HUES48 (cell line): Measurements from ENCODE around the gene NEB.

ENCODE experiments used
- H3K27ac ChIP-seq: one replicate; pipeline ENCODE4 v1.7.0; 2013; ENCODE audit warnings: low read depth, low read length, inconsistent platforms
- H3K27me3 ChIP-seq: 2 replicates; pipeline ENCODE4 v1.6.1; 2013; ENCODE audit warnings: mild to moderate bottlenecking, low read length; ENCODE audit not compliant: control insufficient read depth, insufficient read depth
- H3K36me3 ChIP-seq: 2 replicates; pipeline ENCODE4 v1.6.1; 2013; ENCODE audit warnings: low read length; ENCODE audit not compliant: control insufficient read depth, insufficient read depth
- H3K4me1 ChIP-seq: 2 replicates; pipeline ENCODE4 v1.6.1; 2013; ENCODE audit warnings: mild to moderate bottlenecking, low read length; ENCODE audit not compliant: control insufficient read depth, insufficient read depth
- H3K4me3 ChIP-seq: 2 replicates; pipeline ENCODE4 v1.5.1; 2013; ENCODE audit warnings: mild to moderate bottlenecking, low read depth, low read length
- H3K9ac ChIP-seq: 2 replicates; pipeline ENCODE4 v1.6.1; 2013; ENCODE audit warnings: mild to moderate bottlenecking, low read depth, low read length, moderate library complexity
- H3K9me3 ChIP-seq: 2 replicates; pipeline ENCODE4 v1.6.1; 2013; ENCODE audit warnings: low read length; ENCODE audit not compliant: control insufficient read depth, insufficient read depth

The NEB gene, protein sequence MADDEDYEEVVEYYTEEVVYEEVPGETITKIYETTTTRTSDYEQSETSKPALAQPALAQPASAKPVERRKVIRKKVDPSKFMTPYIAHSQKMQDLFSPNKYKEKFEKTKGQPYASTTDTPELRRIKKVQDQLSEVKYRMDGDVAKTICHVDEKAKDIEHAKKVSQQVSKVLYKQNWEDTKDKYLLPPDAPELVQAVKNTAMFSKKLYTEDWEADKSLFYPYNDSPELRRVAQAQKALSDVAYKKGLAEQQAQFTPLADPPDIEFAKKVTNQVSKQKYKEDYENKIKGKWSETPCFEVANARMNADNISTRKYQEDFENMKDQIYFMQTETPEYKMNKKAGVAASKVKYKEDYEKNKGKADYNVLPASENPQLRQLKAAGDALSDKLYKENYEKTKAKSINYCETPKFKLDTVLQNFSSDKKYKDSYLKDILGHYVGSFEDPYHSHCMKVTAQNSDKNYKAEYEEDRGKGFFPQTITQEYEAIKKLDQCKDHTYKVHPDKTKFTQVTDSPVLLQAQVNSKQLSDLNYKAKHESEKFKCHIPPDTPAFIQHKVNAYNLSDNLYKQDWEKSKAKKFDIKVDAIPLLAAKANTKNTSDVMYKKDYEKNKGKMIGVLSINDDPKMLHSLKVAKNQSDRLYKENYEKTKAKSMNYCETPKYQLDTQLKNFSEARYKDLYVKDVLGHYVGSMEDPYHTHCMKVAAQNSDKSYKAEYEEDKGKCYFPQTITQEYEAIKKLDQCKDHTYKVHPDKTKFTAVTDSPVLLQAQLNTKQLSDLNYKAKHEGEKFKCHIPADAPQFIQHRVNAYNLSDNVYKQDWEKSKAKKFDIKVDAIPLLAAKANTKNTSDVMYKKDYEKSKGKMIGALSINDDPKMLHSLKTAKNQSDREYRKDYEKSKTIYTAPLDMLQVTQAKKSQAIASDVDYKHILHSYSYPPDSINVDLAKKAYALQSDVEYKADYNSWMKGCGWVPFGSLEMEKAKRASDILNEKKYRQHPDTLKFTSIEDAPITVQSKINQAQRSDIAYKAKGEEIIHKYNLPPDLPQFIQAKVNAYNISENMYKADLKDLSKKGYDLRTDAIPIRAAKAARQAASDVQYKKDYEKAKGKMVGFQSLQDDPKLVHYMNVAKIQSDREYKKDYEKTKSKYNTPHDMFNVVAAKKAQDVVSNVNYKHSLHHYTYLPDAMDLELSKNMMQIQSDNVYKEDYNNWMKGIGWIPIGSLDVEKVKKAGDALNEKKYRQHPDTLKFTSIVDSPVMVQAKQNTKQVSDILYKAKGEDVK (N-terminal part only)

DNA sequence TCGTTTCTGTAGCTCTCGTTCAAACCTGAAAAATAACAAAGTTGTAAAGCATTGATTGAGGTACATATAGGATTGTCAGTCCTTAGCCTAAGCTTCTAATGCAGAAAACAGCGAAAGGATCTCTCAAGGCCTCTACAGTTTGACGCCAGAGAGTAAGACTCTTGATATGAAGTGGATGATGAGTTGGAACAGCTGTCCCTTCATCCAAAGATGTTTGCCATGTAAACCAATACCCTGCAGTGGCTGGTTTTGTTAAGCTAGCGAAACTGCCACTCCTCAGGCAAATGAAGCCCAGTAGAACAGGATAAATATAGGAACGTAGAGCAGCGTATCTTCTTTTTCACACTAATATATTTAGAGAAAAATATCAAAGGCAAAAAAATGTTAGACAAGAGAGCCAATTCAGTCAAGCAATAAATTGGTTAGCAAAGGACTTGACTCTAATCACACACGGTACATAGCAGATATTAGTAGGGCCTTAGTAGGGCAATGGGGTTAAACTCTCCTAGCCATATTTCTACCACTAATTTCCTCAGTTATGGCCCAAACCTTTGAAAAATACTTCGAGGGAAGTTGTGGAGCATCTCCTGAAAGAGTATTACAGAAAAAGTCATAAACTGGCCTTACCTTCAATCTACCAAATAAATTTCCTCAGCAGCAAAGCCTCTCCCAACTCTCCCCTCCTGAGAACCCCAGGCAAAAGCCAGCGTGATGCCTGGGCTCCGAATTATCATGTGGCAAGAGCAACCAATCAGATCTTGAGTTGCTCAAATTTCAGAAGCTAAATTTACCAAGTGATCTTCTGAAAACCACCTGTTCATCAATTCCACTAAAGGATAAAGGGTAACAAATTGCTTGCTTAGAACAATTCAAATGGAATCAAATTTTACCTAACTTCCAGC, at the start of gene NEB:
TSS of gene NEB (minus strand) at position 706 of the 902 bp plus-strand sequence. CDS start 1,320 bp downstream, outside the sequence.
- H3K9me3 ChIP-seq = no peaks in the 10 kb centered on the region
- H3K27me3 ChIP-seq = no peaks in the 10 kb centered on the region
- H3K36me3 ChIP-seq = no peaks in the 10 kb centered on the region
- H3K4me3 ChIP-seq = no peak within 1 kb of the TSS
- H3K4me1 ChIP-seq = peaks cover 40% of the 10 kb centered on the region
- H3K27ac ChIP-seq = no peak within 1 kb of the TSS
- H3K9ac ChIP-seq = no peak within 1 kb of the TSS

DNA sequence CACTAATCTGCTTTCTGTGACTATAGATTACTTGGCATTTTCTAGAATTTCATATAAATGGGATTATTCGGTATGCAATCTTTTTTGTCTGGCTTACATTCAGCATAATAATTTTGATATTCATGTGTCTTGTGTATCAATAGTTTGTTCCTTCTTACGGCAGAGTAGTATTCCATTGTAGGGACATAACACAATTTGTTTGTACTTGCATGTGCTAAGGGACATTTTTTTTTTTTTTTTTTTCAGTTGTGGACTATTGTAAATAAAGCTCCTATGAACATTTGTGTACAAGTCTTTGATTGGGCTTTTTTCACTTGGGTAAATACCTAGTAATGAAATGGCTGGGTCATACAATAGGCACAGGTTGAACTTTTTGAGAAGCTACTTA, 48.9 kb upstream of the NEB start:
- Histone ChIP-seq H3K27me3 (no peaks in the 10 kb centered on the region), H3K9ac (no peak overlapping the region), H3K4me3 (no peak overlapping the region), H3K36me3 (peaks cover 20% of the 10 kb centered on the region; the same call in 1 of the 2 replicates), H3K9me3 (no peaks in the 10 kb centered on the region), H3K4me1 (peaks cover 8% of the 10 kb centered on the region), H3K27ac (no peak overlapping the region)

DNA sequence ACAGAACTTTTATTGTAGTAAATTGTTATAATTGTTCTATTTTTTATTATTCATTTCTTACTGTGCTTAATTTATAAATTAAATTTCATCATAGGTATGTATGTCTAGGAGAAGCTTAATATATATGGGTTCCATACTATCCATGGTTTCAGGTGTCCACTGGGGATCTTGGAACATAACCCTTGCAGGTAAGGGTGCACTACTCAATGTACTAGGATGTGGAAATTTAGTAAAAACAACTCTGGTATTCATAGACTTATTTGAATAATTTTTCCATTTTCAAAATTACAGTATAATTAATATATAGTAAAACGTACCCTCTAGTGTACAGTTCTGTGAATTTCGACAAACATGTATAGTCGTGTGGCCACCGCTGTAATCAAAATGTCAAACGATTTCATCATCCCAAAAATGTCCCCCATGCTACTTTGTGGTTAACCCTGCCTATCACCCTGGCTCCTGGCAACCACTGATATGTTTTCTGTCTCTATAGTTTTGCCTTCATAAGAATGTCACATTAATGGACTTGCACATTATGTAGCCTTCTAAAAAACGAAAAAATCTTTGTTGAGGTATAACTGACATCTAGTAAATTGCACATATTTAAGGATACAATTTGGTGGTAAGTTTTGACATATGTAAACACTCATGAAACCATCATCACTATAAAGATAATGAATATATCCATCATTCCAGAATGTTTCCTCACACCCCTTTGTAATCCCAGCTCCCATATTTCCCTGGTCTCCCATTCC, 48.3 kb upstream of the NEB start:
- Histone ChIP-seq H3K9ac (no peak overlapping the region), H3K27ac (no peak overlapping the region), H3K9me3 (no peaks in the 10 kb centered on the region), H3K4me3 (no peak overlapping the region), H3K4me1 (peaks cover 8% of the 10 kb centered on the region), H3K27me3 (no peaks in the 10 kb centered on the region), H3K36me3 (peaks cover 20% of the 10 kb centered on the region; the same call in 1 of the 2 replicates)

DNA sequence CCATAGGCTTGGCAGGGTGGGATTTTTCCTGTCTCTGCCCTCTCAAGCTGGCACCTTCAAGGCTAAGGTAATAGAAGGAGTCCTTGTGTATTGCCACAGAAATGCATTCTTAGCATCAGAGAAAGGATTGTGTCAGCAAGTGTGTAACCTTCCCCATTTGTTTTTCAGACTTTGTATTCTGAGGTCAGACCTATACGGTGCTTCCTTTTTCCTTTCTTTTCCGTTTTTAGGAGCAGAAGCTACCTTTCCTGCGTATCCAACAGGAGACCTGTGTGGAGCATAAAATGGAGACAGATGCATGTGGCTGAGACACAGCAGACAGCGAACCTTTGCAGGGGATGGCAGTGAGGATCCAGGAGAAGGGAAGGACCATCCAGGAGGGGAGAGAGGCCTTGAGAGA, 47.4 kb upstream of the NEB start:
- peaks cover 20% of the 10 kb centered on the region; the same call in 1 of the 2 replicates for H3K36me3 ChIP-seq

DNA sequence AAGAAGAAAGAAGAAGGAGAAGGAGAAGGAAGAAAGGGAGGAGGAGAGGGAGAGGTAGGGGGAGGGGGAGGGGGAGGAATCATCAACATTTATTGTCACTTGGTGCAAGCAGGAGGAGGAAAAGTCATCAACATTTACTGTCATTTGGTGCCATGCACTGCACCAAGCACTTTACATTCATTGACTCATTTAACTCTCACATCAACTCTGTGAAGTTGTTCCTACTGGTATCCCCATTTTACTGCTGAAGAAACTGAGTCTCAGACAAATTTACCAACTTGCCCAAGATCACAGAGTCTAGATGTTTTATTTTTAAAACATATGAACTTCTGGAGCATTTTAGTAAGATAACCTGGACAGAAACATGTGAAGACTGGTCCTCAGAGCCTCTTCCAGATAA, 46.7 kb upstream of the NEB start:
- Histone ChIP-seq H3K9me3 (no peaks in the 10 kb centered on the region), H3K27me3 (no peaks in the 10 kb centered on the region), H3K36me3 (peaks cover 26% of the 10 kb centered on the region; the same call in 1 of the 2 replicates), H3K9ac (no peak overlapping the region), H3K4me1 (no peaks in the 10 kb centered on the region), H3K27ac (no peak overlapping the region), H3K4me3 (no peak overlapping the region)

More for the DNA sequence above, 47.4 kb upstream of the NEB start:
- no peaks in the 10 kb centered on the region for H3K9me3 ChIP-seq
- no peak overlapping the region for H3K27ac ChIP-seq
- H3K9ac ChIP-seq = no peak overlapping the region
- H3K4me1 ChIP-seq = peaks cover 3% of the 10 kb centered on the region
- no peaks in the 10 kb centered on the region for H3K27me3 ChIP-seq
- no peak overlapping the region for H3K4me3 ChIP-seq

DNA sequence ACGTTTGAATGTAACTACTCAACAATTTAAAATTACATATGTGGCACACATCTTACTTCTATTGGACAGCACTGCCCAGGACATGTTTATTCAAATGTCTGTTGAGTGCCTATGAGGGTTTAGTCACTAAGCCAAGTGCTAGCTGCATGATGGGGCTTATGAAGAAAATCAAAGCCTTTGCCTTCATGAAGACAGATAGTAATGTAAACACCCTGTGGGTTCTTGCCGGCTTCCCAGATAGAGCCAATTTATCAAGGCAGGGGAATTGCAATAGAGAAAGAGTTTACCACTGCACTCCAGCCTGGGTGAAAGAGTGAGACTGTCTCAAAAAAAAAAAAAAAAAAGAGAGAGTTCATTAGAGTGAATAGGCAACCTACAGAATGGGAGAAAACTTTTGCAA, 43.7 kb upstream of the NEB start:
- Histone ChIP-seq H3K9ac (no peak overlapping the region), H3K27me3 (no peaks in the 10 kb centered on the region), H3K4me1 (no peaks in the 10 kb centered on the region), H3K9me3 (no peaks in the 10 kb centered on the region), H3K4me3 (no peak overlapping the region), H3K36me3 (peaks cover 20% of the 10 kb centered on the region; the same call in 1 of the 2 replicates), H3K27ac (no peak overlapping the region)

DNA sequence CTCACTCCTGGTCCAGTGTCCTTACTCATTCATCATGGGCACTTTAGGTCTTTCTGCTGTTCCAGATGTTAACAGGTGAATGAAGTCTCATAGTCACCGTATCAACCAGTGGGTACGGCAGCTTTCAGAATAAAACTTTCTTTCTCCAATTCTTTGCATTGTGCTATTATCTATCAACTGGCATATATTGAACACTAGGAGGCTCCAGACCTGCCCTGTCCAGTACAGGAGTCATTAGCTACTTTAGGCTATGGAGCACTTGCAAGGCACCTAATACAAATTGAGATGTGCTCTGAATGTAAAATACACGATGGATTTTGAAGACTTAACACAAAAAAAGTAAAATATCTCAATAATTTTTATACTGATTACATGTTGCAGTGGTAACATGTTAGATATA, 43.2 kb upstream of the NEB start:
- no peaks in the 10 kb centered on the region for H3K27me3 ChIP-seq
- H3K36me3 ChIP-seq = peaks cover 20% of the 10 kb centered on the region; the same call in 1 of the 2 replicates
- H3K9ac ChIP-seq = no peak overlapping the region
- no peaks in the 10 kb centered on the region for H3K4me1 ChIP-seq
- H3K27ac ChIP-seq = no peak overlapping the region
- no peak overlapping the region for H3K4me3 ChIP-seq
- no peaks in the 10 kb centered on the region for H3K9me3 ChIP-seq

DNA sequence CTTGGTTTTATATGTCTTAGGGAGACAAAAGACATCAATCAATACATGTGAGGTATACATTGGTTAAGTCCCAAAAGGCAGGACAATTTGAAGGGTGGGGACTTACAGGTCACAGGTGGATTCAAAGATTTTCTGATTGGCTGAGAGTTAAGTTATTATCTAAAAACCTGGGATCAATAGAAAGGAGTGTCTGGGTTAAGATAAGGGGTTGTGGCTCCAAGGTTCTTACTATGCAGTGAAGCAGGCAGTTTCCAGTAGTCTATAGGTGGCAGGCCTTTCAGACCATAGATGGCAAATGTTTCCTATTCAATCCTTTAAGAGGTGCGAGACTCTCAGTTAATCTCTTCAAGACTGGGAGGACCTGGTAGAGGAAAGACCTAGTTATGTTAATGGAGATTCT, 42.1 kb upstream of the NEB start:
- H3K9me3 ChIP-seq = no peaks in the 10 kb centered on the region
- no peaks in the 10 kb centered on the region for H3K27me3 ChIP-seq
- H3K36me3 ChIP-seq = peaks cover 10% of the 10 kb centered on the region; the same call in 1 of the 2 replicates
- no peak overlapping the region for H3K27ac ChIP-seq
- no peaks in the 10 kb centered on the region for H3K4me1 ChIP-seq
- H3K4me3 ChIP-seq = no peak overlapping the region
- H3K9ac ChIP-seq = no peak overlapping the region

DNA sequence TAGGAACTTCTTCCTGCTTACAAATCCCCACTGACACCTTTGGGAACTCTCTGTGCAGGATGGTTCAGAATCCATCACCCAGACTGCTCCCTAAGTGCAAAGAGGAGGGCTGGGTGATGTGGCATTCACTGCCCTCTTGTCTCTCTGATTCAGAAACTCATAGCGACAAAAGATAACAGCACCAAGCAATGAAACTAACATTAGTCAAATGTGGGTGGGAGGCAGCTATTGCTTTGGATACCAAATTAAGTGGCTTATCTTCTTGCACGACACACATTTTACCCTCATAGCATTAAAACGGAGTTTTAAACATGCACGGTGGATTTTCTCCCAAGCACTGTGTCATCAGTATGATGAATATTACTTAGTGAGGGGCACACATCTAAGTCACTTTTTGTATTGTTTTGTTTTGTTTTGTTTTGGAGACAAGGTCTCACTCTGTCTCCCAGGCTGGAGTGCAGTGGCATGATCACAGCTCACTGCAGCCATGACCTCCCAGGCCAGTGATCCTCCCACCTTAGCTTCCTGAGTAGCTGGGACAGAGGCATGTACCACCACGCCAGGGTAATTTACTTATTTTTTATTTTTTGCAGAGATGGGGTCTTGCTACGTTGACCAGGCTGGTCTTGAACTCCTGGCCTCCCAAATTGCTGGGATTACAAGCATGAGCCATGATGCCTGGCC, 40.9 kb upstream of the NEB start:
- Histone ChIP-seq H3K27ac (no peak overlapping the region), H3K27me3 (no peaks in the 10 kb centered on the region), H3K4me3 (no peak overlapping the region), H3K9me3 (no peaks in the 10 kb centered on the region), H3K36me3 (0 out of 2 replicates have a peak, but pooled peaks cover 8% of the 10 kb centered on the region), H3K9ac (no peak overlapping the region), H3K4me1 (no peaks in the 10 kb centered on the region)
